ENCODE measurements around the gene NEK2. TPM values are rescaled to one million over a fixed set of nuclear protein-coding genes. Genes with fewer than 3 reads are reported as not detected.

Gene NEK2
- total RNA-seq, 1 donor from 2014 or later = 1.7 TPM

DNA sequence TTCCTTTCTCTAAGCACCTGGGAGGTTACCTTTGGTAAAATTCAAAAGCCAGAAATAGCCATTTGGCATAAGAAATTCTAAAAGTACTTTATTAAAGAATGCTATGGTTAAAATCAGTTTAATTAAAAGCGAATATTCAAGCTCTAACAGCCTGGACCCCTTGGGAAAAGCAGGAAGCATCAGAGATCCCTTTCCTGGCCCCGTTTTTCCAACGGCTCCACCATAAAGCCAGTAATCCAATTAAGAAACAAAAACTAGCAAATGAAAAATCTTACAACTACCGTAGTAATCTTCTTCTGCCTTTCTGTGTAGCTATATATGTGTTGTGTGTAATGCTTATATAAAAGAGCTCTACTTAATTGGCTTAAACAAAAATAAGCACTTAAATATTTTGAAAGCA lies 33.5 kb upstream of the NEK2 start:
- TF ChIP-seq CTCF (IDR thresholded peaks at IDR 0.05) (no peak), POLR2A (IDR thresholded peaks at IDR 0.05) (no peak), POLR2AphosphoS5 (IDR thresholded peaks at IDR 0.05; ENCODE audit: insufficient read depth in 1 of 2, low read depth in 1 of 2) (no peak)
- Histone ChIP-seq H3K9me3 (no peaks in the 10 kb centered on the region), H3K27ac (no peak overlapping the region), H3K36me3 (no peaks in the 10 kb centered on the region), H3K27me3 (no peaks in the 10 kb centered on the region), H3K4me3 (no peak overlapping the region), H3K4me1 (peaks cover 6% of the 10 kb centered on the region)
- DNase-seq (ENCODE audit: extremely low spot score in 2 of 2) = no peak
- intact Hi-C loops (cut with DNase I) = no loop called here

- TF ChIP-seq CTCF (IDR thresholded peaks at IDR 0.05) (no peak), POLR2A (IDR thresholded peaks at IDR 0.05) (no peak)
- H3K9me3 ChIP-seq = no peaks in the 10 kb centered on the region
- DNase-seq (ENCODE audit: extremely low spot score in 2 of 2) = no peak
- no peak overlapping the region for H3K27ac ChIP-seq
- H3K27me3 ChIP-seq = no peaks in the 10 kb centered on the region
- H3K4me3 ChIP-seq = no peak overlapping the region
- intact Hi-C loops (cut with DNase I) = no loop called here
- no peaks in the 10 kb centered on the region for H3K36me3 ChIP-seq
- H3K4me1 ChIP-seq = peaks cover 6% of the 10 kb centered on the region
Measured at GRCh38 chr1:211708006-211708405, 32.6 kb upstream of the NEK2 start.

- peaks cover 6% of the 10 kb centered on the region for H3K4me1 ChIP-seq
- no peak overlapping the region for H3K4me3 ChIP-seq
- intact Hi-C loops (cut with DNase I) = no loop called here
- DNase-seq (ENCODE audit: extremely low spot score in 2 of 2) = no peak
- H3K9me3 ChIP-seq = no peaks in the 10 kb centered on the region
- H3K27ac ChIP-seq = no peak overlapping the region
- no peaks in the 10 kb centered on the region for H3K27me3 ChIP-seq
- no peaks in the 10 kb centered on the region for H3K36me3 ChIP-seq
- TF ChIP-seq CTCF (IDR thresholded peaks at IDR 0.05) = no peak
- no peak for TF ChIP-seq POLR2A (IDR thresholded peaks at IDR 0.05)
- no peak for TF ChIP-seq POLR2AphosphoS5 (IDR thresholded peaks at IDR 0.05; ENCODE audit: insufficient read depth in 1 of 2, low read depth in 1 of 2)
Measured at GRCh38 chr1:211705467-211706091, 30.2 kb upstream of the NEK2 start.

GRCh38 chr1:211704543-211704942 lies 29.1 kb upstream of the NEK2 start:
- H3K4me3 ChIP-seq = no peak overlapping the region
- DNase-seq (ENCODE audit: extremely low spot score in 2 of 2) = no peak

More at GRCh38 chr1:211704543-211704942, 29.1 kb upstream of the NEK2 start:
- Histone ChIP-seq H3K9me3 (no peaks in the 10 kb centered on the region), H3K27ac (no peak overlapping the region), H3K36me3 (no peaks in the 10 kb centered on the region), H3K4me1 (peaks cover 6% of the 10 kb centered on the region), H3K27me3 (no peaks in the 10 kb centered on the region)
- no peak for TF ChIP-seq POLR2AphosphoS5 (IDR thresholded peaks at IDR 0.05; ENCODE audit: insufficient read depth in 1 of 2, low read depth in 1 of 2)
- TF ChIP-seq POLR2A (IDR thresholded peaks at IDR 0.05) = no peak
- TF ChIP-seq CTCF (IDR thresholded peaks at IDR 0.05) = no peak
- intact Hi-C loops (cut with DNase I) = no loop called here
